ENCODE measurements around the gene RPS6KA2.

DNA sequence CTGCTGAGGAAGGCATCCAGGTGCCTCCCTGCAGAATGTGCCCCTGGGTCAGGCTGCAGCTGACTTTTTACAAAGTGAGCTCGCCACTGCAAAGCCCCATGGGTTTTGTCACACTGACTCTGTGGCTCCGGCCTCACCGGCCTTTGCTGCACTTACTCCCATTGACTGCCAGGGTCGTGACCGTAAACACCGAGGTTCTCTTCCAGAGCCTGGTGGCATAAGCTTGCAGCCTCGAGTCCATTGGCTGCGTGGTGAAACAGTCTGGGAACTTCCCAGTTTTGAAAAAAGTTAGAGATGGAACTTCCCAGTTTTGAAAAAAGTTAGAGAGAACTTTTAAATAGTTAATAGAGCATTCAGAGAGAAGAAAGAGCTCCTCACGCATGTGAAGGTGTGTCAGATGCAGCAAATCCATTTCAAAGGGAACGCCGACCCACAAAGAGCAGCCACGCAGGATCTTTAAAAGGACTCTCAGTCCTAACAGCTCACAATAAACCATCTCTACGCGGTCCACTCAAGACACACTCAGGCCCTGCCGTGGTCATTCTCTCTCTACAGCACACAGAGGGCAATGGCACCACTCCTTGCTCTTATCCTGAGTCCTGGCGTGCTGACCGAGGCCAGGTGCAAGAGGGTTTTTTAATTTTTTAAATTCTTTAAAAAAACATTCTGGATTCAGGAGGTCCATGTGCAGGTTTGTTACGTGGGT lies 53.4 kb downstream of the RPS6KA2 start:
- TF ChIP-seq, protein P1, sequence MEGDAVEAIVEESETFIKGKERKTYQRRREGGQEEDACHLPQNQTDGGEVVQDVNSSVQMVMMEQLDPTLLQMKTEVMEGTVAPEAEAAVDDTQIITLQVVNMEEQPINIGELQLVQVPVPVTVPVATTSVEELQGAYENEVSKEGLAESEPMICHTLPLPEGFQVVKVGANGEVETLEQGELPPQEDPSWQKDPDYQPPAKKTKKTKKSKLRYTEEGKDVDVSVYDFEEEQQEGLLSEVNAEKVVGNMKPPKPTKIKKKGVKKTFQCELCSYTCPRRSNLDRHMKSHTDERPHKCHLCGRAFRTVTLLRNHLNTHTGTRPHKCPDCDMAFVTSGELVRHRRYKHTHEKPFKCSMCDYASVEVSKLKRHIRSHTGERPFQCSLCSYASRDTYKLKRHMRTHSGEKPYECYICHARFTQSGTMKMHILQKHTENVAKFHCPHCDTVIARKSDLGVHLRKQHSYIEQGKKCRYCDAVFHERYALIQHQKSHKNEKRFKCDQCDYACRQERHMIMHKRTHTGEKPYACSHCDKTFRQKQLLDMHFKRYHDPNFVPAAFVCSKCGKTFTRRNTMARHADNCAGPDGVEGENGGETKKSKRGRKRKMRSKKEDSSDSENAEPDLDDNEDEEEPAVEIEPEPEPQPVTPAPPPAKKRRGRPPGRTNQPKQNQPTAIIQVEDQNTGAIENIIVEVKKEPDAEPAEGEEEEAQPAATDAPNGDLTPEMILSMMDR (IDR thresholded peaks at IDR 0.05; ENCODE audit: borderline replicate concordance, extremely low read depth, low read length, poor library complexity, severe bottlenecking): no peak
- TF ChIP-seq EZH2 (IDR thresholded peaks at IDR 0.05; ENCODE audit: borderline replicate concordance, low read depth, low read length, severe bottlenecking): no peak
